Subcutaneous adipose tissue (tissue), 4 donors: ENCODE results near the gene PLPP3. TPM values are rescaled to one million over a fixed set of nuclear protein-coding genes. Genes with fewer than 3 reads are reported as not detected.

Experiments used
- total RNA-seq, 4 donors: library from RNA; depleted of rRNA; stranded (reverse); fragments of >200 nt; gene quantifications; one replicate each; pipeline ENCODE4 v1.1.0, GENCODE V29; 2016
- TF ChIP-seq, protein P1 (sequence below): fragments of 450-650 bp; IDR thresholded peaks from one replicate; pipeline ENCODE4 v1.5.1; 2016; ENCODE audit warnings: low read depth, mild to moderate bottlenecking, control low read depth, antibody characterized with exemption, moderate library complexity

The PLPP3 gene
- total RNA-seq, 4 donors from 2014 or later = 149 to 309 (median 238) TPM

DNA sequence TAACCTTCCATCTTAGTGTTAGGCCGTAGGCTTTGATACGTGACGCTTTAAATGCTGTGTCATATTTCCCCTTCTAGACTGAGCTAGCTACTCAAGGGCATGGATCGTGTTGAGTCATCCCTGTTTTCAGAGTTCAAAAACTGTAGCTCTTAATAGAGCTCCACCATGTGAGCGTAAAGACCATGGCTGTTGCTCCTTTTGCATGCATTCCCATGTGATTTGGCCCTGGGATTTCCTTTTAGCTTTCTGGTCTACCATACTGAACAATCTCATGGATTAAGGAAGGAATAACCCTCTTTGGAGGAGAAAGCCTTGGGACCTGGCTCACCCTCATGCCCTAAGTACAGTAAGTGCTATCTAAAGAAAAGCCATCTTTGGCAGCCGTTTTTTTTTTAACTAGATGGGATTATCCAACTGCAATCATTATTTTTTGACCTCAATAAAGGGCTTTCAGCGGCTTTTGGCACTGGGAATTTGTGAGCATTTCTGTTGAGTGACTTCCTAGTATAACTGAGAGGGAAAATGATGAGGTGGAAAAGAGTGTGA, 76.6 kb downstream of the PLPP3 start:
- TF ChIP-seq, protein P1, sequence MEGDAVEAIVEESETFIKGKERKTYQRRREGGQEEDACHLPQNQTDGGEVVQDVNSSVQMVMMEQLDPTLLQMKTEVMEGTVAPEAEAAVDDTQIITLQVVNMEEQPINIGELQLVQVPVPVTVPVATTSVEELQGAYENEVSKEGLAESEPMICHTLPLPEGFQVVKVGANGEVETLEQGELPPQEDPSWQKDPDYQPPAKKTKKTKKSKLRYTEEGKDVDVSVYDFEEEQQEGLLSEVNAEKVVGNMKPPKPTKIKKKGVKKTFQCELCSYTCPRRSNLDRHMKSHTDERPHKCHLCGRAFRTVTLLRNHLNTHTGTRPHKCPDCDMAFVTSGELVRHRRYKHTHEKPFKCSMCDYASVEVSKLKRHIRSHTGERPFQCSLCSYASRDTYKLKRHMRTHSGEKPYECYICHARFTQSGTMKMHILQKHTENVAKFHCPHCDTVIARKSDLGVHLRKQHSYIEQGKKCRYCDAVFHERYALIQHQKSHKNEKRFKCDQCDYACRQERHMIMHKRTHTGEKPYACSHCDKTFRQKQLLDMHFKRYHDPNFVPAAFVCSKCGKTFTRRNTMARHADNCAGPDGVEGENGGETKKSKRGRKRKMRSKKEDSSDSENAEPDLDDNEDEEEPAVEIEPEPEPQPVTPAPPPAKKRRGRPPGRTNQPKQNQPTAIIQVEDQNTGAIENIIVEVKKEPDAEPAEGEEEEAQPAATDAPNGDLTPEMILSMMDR = no peak

DNA sequence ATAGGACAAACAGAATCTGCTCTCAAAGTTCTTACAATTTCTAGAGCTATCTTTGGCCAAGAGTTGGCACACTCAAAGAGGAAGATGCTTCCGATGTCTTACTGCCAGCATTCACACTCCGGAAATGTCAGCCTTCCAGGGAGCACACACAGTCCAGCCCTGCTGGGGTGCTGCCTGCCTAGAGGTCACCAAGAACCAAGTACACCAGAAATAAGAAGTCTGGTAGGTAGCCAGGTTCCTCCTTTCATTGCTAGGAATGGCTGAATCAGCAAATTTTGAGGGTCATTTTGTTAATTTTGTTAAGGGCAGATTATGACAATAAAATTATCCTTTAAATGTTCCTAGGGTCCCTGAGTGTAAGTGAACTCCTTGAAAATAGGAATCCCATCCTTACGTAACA, 77.5 kb downstream of the PLPP3 start:
- TF ChIP-seq, protein P1 = no peak

DNA sequence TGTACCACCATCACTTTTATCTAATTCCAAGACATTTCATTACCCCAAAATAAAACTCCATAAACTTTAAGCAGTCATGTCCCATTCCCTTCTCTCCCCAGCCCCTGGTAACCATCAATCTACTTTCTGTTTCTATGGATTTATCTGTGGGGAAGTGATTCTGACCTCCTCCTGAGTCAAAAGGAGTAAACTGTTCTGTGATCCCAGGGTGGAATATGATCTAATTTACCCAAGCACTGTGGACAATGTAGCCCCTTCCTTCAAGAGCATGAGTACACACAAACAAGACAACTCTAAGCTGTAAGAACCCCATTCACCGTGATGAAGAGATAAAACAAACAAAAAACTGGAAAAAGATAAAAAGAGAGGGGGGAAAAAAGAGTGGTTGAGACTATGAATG, 77.9 kb downstream of the PLPP3 start:
- TF ChIP-seq, protein P1 = no peak

DNA sequence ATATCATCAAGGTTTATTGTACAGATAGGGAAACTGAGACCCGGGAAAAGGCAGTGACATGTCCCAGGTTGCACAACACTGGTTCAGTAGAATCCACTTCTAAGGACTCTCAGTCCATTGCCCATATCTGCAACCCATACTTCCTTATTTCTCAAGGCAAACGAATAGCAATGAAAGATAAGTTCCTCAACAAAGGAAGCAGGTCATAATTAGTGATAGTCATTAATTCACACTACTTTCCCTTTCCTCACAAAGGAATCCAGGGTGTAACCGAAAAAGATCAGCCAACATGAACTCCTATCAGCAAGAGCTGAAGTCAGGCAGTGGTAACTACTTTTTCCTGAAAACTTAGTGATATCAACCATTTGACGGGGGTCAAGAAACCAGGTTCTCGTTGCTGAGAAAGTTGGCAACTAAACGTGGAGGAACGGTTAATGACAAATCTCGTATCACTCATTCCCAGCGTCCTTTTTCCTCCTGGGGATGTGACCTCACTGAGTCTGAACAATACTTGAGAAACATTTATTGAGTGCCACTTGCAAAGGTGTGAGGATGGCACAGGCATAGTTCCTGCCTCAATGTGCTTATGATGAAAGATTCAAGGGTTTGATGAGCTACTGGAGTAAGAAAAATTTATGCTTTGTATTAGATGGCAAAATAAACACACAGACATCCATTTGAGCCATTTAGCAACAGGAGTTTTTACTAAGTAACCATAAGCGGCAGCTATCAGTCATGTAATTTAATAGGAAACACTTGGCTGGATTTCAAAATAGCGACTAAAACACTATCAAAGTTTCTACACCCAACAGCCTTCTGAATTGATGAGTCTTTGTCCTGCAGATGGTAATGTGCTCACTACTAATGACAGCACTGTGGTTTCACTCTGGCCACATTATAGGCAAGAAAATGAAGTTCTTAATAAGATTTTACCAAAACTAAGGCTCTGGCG, 82.3 kb downstream of the PLPP3 start:
- TF ChIP-seq, protein P1 = no peak

DNA sequence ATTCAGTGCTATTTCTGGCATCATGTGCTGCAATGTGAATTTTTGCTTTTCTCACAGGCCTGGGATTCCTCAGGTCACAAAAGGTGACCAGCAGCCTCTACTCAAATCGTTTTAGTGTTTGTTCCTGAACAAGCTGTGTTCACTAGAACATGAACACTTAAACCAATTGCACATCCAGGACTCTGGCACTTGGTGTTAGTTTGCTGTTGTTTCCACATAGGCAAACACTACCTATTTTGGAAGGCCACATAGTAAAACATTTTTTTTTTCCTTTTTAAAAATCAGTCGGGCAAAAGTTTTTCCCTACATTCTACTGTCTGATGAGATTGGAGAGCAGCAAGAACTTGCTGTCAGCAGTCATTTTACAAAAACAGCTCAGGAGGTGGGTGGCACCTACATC, 83.2 kb downstream of the PLPP3 start:
- TF ChIP-seq, protein P1 = no peak

DNA sequence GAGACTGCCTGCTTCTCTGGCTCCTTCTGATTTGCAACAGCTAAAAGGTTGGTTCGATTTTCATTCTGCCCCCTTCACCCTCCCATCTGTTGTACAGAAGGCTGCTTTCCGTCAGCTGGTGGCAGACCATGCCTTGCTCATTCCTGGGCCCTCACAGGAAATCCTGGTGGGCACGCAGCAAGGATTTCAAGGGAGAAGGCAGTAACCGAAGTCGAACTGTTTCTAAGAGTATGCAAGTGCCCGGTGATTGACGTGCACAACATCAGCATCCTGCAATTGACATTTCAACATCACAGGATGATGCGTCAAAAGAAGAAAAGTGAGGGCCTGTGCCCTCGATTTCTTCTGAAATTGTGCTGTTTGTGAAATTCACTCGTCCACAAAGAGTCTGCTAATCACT, 83.8 kb downstream of the PLPP3 start:
- TF ChIP-seq, protein P1 = no peak

DNA sequence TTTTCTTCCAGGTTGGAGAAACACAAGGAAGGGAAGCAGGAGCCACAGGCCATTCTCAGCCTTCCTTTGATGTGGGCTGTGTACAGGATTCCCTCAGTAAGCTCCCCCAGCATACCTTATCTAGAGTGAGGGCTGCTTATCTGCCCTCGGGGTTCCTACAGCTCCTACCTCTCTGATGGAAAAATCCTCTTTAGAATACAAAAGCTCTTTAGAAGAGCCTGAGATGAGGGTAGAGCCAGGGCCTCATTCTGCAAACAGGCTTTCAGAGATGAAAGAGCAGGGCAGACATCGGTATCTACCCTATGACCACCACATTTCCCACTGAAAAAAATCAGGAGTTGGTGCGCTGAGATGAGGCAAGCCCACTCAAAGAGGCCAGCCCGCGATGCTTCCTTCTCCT, 85.1 kb downstream of the PLPP3 start:
- TF ChIP-seq, protein P1 = no peak
